CD1c-positive myeloid dendritic cell (primary cell): ENCODE results near the gene BLMH.

Experiments used
- DNase-seq: peaks from one replicate; pipeline ENCODE4 v3.0.0-alpha.2; 2016; ENCODE audit errors: extremely low spot score

Gene BLMH, protein sequence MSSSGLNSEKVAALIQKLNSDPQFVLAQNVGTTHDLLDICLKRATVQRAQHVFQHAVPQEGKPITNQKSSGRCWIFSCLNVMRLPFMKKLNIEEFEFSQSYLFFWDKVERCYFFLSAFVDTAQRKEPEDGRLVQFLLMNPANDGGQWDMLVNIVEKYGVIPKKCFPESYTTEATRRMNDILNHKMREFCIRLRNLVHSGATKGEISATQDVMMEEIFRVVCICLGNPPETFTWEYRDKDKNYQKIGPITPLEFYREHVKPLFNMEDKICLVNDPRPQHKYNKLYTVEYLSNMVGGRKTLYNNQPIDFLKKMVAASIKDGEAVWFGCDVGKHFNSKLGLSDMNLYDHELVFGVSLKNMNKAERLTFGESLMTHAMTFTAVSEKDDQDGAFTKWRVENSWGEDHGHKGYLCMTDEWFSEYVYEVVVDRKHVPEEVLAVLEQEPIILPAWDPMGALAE

GRCh38 chr17:30291543-30292285 is at the start of gene BLMH:
Gene BLMH, minus strand, starts transcription at chr17:30291944. Its CDS starts 125 bp downstream, at chr17:30291819.
- peak; percentile 81 for DNase-seq

DNA sequence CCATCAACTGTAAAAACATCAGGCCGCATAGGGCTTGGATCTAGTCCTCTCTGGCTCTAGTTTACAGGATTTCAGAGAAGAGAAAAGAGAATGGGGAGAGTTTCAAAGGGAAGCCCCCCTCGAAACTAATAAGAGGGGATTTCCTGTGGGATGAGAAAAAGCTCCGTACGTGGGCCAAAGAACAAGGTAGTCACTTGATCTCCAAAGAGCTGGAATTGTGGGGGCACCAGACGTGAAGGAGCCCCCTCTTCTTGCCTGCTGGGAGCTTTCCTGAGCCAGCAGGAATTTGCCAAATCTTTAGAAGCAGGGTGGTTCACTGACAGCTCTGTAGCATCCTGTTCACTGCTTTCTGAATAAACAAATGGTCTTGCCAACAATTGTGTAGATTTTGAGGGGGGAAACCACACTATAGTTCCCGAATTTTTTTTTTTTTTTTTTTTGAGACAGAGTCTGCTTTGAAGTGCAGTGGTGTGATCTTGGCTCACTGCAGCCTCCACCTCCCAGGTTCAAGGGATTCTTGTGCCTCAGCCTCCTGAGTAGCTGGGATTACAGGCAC is 49.1 kb upstream of the BLMH start:
- DNase-seq = no peak

GRCh38 chr17:30339086-30339485 is 47.3 kb upstream of the BLMH start:
- no peak for DNase-seq

DNA sequence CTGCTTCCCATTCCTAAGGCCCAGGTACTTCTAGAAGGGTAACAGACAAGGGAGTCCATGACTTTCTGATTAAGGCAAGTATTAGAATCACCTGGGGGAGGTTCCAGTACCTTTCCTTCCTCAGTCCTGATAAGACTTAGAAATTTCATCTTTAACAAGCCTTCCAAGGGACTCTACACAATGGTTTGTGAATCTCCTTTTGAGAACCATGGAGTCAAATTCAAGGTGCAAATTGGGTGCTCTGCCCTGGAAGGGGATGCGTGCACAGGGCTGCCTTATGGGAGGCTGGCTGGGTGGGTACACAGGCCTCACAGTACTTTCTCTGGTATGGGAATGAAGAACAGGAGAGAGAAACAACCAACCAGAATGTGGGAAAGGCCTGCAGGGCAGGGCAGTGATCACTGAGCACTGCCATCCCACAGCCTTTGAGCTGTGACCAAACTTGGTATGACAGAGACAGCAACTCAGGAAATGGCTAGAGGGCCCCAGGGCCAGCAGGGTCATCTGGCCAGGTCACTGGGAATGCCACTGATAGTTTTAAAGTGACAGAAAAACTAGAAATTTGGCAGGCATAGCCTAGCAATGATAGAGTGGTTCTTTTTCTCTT is 45.8 kb upstream of the BLMH start:
- DNase-seq = no peak

- peak; percentile 63 for DNase-seq
Observed at GRCh38 chr17:30336369-30337171, 44.8 kb upstream of the BLMH start.

DNA sequence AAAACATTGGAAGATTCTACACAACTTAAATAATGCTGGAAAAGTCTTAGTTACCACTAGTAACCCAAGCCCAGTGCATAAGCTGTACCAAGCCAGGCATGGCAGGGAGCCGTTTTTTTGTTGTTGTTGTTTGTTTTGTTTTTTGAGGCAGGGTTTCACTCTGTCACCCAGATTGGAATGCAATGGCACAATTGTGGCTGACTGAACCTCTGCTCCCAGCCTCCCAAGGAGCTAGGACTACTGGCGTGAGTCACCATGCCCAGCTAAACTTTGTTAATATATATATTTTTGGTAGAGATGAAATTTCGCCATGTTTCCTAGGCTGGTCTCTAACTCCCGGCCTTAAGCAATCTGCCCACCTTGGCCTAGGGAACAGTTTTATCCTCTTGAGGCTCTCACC is 42.7 kb upstream of the BLMH start:
- DNase-seq = no peak

- no peak for DNase-seq
Observed at GRCh38 chr17:30333503-30334360, 42.0 kb upstream of the BLMH start, which contains the start of gene TMIGD1. Gene TMIGD1, minus strand, starts transcription at chr17:30334057. Its CDS starts 1,924 bp downstream, at chr17:30332133.

GRCh38 chr17:30332057-30332542 is 40.4 kb upstream of the BLMH start:
- DNase-seq = no peak

- DNase-seq = no peak
Observed at GRCh38 chr17:30326809-30327208, 35.1 kb upstream of the BLMH start.

DNA sequence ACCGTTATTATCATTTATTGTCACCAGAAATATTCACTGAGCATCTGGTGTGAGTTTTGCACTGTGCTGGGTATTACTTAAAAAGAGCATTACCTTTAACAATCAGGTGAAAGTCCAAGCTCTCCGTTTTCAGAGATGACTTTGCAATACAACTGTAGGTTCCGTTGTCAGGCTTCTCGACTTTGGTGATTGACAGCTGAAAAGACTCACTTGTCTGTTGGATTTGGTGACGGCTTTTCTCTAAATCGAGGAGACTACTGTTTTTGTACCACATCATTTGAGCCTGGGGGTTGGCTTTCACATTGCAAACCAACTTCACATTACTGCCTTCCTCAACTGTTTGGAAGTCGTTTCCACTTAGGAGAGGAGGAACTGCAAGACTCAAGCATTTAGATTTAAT is 33.0 kb upstream of the BLMH start:
- DNase-seq = no peak

- peak; percentile 42 for DNase-seq
Observed at GRCh38 chr17:30323895-30324319, 32.2 kb upstream of the BLMH start.

DNA sequence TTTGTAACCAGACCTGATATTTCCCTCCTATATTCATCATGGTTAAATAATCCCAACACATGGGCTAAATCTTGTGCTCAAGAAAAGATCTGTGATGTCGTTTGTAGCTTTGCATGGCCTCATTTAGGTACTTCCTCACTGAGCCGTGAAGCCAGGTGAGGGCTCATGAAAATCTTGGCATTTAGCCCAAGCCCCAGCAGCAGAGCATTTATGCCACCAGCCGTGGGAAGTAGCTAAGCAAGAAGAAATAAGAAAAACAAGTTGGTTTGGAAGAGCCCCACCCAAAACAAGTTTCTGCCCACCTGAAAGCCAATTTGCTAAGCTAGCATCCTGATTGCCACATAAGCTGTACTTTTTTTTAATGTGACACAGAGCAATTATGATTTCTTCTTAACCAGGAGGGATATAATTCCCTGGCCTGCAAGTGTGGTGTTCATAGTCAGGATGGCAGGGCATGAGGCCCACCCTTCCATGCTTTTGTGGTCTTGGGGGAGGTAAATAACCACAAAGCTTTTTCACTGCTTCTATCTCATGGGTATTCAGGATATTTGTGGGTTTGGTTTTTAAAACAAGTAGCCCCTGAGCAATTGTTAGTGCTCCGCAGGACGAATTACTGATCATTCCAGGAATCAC is 31.6 kb upstream of the BLMH start:
- peak; percentile 47 for DNase-seq

DNA sequence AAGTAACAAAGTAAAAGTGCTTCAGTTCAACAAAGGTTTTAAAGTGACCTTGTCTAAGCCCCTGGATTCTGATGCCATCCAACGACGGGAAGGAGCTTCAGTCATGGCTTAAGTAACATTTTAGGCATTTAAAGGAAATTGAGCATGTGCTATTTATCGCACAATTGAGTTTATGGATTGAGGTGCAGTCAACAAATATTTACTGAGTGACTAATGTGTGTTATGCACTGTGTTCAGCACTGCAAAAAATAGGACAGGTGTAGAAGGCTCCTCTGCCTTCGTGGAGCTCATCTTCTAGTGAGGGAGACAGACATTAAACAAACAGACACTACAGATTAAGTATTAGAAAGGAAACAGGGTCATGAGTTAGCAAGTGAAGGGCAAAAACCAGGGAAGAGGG is 29.6 kb upstream of the BLMH start:
- DNase-seq = no peak

- DNase-seq = no peak
Observed at GRCh38 chr17:30318155-30318554, 26.4 kb upstream of the BLMH start.

DNA sequence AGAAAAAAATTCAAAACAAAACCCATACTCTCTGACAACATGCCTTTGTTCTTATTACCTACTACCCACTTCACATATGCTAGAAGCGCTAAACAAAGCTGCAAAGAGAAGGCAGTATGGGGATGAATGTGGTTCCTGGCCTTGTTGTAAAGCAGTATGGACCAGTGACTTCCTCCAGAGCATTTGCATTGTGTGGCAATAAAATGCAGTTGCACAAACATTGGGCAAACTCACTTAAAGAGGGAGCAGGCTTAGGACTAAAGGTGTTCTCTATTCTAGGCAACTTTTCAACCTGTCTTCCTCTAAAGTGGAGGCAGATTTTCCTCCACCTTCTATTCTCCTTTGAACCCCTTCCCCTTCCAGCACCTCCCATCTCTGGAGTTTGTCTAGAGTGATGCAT is 25.0 kb upstream of the BLMH start:
- DNase-seq = no peak

DNA sequence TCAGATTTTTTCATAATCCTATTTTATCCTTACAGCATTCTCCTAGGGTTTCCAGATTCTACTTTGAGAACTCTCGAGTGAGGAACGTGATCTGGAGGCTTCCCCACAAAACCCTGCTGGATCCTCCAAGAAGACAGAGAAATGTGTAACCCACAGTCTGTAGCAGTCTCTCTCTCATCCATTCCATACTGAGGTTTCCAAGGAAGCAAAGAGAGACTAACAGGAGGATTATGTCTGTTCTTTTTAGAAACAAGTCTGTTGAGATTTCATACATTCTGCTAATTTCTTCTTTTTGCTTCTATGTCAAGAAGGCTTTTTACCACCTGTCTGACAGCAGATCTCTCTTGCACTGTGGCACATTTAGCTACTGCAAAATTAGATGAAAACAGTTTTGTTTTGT is 23.4 kb upstream of the BLMH start:
- no peak for DNase-seq

- no peak for DNase-seq
Observed at GRCh38 chr17:30314474-30314873, 22.7 kb upstream of the BLMH start.

GRCh38 chr17:30312226-30312625 is 20.5 kb upstream of the BLMH start:
- no peak for DNase-seq

DNA sequence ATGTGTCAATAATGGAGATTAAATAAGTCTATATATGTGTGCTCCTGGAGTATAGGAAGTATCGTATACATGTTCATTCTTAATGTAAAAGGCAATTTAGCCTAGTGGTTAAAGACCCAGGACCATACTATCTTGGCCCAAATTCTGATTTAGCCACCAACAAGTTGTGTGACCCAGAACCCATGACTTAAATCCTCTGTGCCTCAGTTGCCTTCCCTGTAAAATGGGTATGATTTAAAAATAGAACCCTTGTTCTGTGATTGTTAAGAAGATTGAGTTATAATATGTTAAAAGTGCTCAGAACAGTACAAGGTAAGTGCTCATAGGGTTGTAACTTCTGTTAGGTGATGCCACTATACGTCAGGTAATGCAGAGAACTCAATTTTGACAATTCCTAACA is 18.8 kb upstream of the BLMH start:
- DNase-seq = no peak

- DNase-seq = no peak
Observed at GRCh38 chr17:30309591-30309990, 17.8 kb upstream of the BLMH start.
